ENCODE data around the gene ZNF750. TPM values are rescaled to one million over a fixed set of nuclear protein-coding genes. Genes with fewer than 3 reads are reported as not detected.

ZNF750 gene
- total and polyA plus RNA-seq, 9 donors = 0.04 to 4.8 (median 0.38) TPM

GRCh38 chr17:82804442-82805191 is 35.2 kb downstream of the ZNF750 start:
- Histone ChIP-seq H3K27ac (ENCODE audit: low read length) (peak overlapping the region; percentile 81), H3K27me3 (ENCODE audit: control insufficient read depth, insufficient read depth, low read length) (no peaks in the 10 kb centered on the region), H3K36me3 (ENCODE audit: control insufficient read depth, insufficient read depth, low read length) (peaks cover 35% of the 10 kb centered on the region), H3K4me3 (ENCODE audit: low read length) (no peak overlapping the region), H3K9me3 (replicated peaks; ENCODE audit: control insufficient read depth, low read depth, low read length) (no peaks in the 10 kb centered on the region), H3K4me1 (ENCODE audit: control insufficient read depth, insufficient read depth, low read length) (peaks cover 64% of the 10 kb centered on the region)
- 30% methylated on average over 19 of the region's 27 CpGs for WGBS (ENCODE audit: insufficient coverage)
- DNase-seq = peak; percentile 97

GRCh38 chr17:82803606-82804005 is 36.2 kb downstream of the ZNF750 start:
- 86% methylated on average over 13 of the region's 15 CpGs for WGBS (ENCODE audit: insufficient coverage)
- H3K27ac ChIP-seq (ENCODE audit: low read length) = no peak overlapping the region
- H3K27me3 ChIP-seq (ENCODE audit: control insufficient read depth, insufficient read depth, low read length) = no peaks in the 10 kb centered on the region
- H3K9me3 ChIP-seq (replicated peaks; ENCODE audit: control insufficient read depth, low read depth, low read length) = no peaks in the 10 kb centered on the region
- no peak overlapping the region for H3K4me3 ChIP-seq (ENCODE audit: low read length)
- DNase-seq = no peak
- H3K36me3 ChIP-seq (ENCODE audit: control insufficient read depth, insufficient read depth, low read length) = peaks cover 32% of the 10 kb centered on the region
- peaks cover 61% of the 10 kb centered on the region for H3K4me1 ChIP-seq (ENCODE audit: control insufficient read depth, insufficient read depth, low read length)

- H3K9me3 ChIP-seq (replicated peaks; ENCODE audit: control insufficient read depth, low read depth, low read length) = no peaks in the 10 kb centered on the region
- 85% methylated on average over 7 of the region's 9 CpGs for WGBS (ENCODE audit: insufficient coverage)
- no peak overlapping the region for H3K27ac ChIP-seq (ENCODE audit: low read length)
- H3K36me3 ChIP-seq (ENCODE audit: control insufficient read depth, insufficient read depth, low read length) = peaks cover 34% of the 10 kb centered on the region
- H3K27me3 ChIP-seq (ENCODE audit: control insufficient read depth, insufficient read depth, low read length) = no peaks in the 10 kb centered on the region
- peaks cover 61% of the 10 kb centered on the region for H3K4me1 ChIP-seq (ENCODE audit: control insufficient read depth, insufficient read depth, low read length)
- no peak for DNase-seq
- H3K4me3 ChIP-seq (ENCODE audit: low read length) = no peak overlapping the region
Observed at GRCh38 chr17:82803185-82803584, 36.6 kb downstream of the ZNF750 start.

GRCh38 chr17:82802075-82802780 is 37.6 kb downstream of the ZNF750 start:
- DNase-seq = peak; percentile 70
- 44% methylated on average over 17 of the region's 17 CpGs for WGBS (ENCODE audit: insufficient coverage)
- Histone ChIP-seq H3K27me3 (ENCODE audit: control insufficient read depth, insufficient read depth, low read length) (no peaks in the 10 kb centered on the region), H3K9me3 (replicated peaks; ENCODE audit: control insufficient read depth, low read depth, low read length) (no peaks in the 10 kb centered on the region), H3K4me1 (ENCODE audit: control insufficient read depth, insufficient read depth, low read length) (peaks cover 52% of the 10 kb centered on the region), H3K4me3 (ENCODE audit: low read length) (no peak overlapping the region), H3K36me3 (ENCODE audit: control insufficient read depth, insufficient read depth, low read length) (peaks cover 29% of the 10 kb centered on the region), H3K27ac (ENCODE audit: low read length) (peak overlapping the region; percentile 74)

- peaks cover 29% of the 10 kb centered on the region for H3K36me3 ChIP-seq (ENCODE audit: control insufficient read depth, insufficient read depth, low read length)
- no peak overlapping the region for H3K27ac ChIP-seq (ENCODE audit: low read length)
- H3K9me3 ChIP-seq (replicated peaks; ENCODE audit: control insufficient read depth, low read depth, low read length) = no peaks in the 10 kb centered on the region
- H3K4me3 ChIP-seq (ENCODE audit: low read length) = no peak overlapping the region
- 95% methylated on average over 63 of the region's 63 CpGs for WGBS (ENCODE audit: insufficient coverage)
- DNase-seq = no peak
- H3K4me1 ChIP-seq (ENCODE audit: control insufficient read depth, insufficient read depth, low read length) = peaks cover 44% of the 10 kb centered on the region
- H3K27me3 ChIP-seq (ENCODE audit: control insufficient read depth, insufficient read depth, low read length) = no peaks in the 10 kb centered on the region
Observed at GRCh38 chr17:82801377-82801970, 38.3 kb downstream of the ZNF750 start.

GRCh38 chr17:82800885-82801284 is 38.9 kb downstream of the ZNF750 start:
- no peaks in the 10 kb centered on the region for H3K9me3 ChIP-seq (replicated peaks; ENCODE audit: control insufficient read depth, low read depth, low read length)
- H3K36me3 ChIP-seq (ENCODE audit: control insufficient read depth, insufficient read depth, low read length) = peaks cover 25% of the 10 kb centered on the region
- peaks cover 40% of the 10 kb centered on the region for H3K4me1 ChIP-seq (ENCODE audit: control insufficient read depth, insufficient read depth, low read length)
- H3K27ac ChIP-seq (ENCODE audit: low read length) = no peak overlapping the region
- 97% methylated on average over 10 of the region's 15 CpGs for WGBS (ENCODE audit: insufficient coverage)
- no peak for DNase-seq
- no peak overlapping the region for H3K4me3 ChIP-seq (ENCODE audit: low read length)
- H3K27me3 ChIP-seq (ENCODE audit: control insufficient read depth, insufficient read depth, low read length) = no peaks in the 10 kb centered on the region

GRCh38 chr17:82799591-82799990 is 40.2 kb downstream of the ZNF750 start:
- Histone ChIP-seq H3K27me3 (ENCODE audit: control insufficient read depth, insufficient read depth, low read length) (no peaks in the 10 kb centered on the region), H3K4me3 (ENCODE audit: low read length) (no peak overlapping the region)
- WGBS (ENCODE audit: insufficient coverage) = 89% methylated on average over 15 of the region's 16 CpGs

GRCh38 chr17:82798752-82799151 is 41.1 kb downstream of the ZNF750 start:
- Histone ChIP-seq H3K4me3 (ENCODE audit: low read length) (no peak overlapping the region), H3K27ac (ENCODE audit: low read length) (no peak overlapping the region), H3K9me3 (replicated peaks; ENCODE audit: control insufficient read depth, low read depth, low read length) (no peaks in the 10 kb centered on the region), H3K4me1 (ENCODE audit: control insufficient read depth, insufficient read depth, low read length) (peaks cover 41% of the 10 kb centered on the region), H3K27me3 (ENCODE audit: control insufficient read depth, insufficient read depth, low read length) (no peaks in the 10 kb centered on the region), H3K36me3 (ENCODE audit: control insufficient read depth, insufficient read depth, low read length) (peaks cover 22% of the 10 kb centered on the region)
- no peak for DNase-seq
- 90% methylated on average over 4 of the region's 7 CpGs for WGBS (ENCODE audit: insufficient coverage)

More at GRCh38 chr17:82799591-82799990, 40.2 kb downstream of the ZNF750 start:
- no peaks in the 10 kb centered on the region for H3K9me3 ChIP-seq (replicated peaks; ENCODE audit: control insufficient read depth, low read depth, low read length)
- H3K36me3 ChIP-seq (ENCODE audit: control insufficient read depth, insufficient read depth, low read length) = peaks cover 22% of the 10 kb centered on the region
- DNase-seq = no peak
- H3K4me1 ChIP-seq (ENCODE audit: control insufficient read depth, insufficient read depth, low read length) = peaks cover 40% of the 10 kb centered on the region
- H3K27ac ChIP-seq (ENCODE audit: low read length) = no peak overlapping the region

GRCh38 chr17:82797061-82797460 is 42.8 kb downstream of the ZNF750 start:
- Histone ChIP-seq H3K36me3 (ENCODE audit: control insufficient read depth, insufficient read depth, low read length) (peaks cover 24% of the 10 kb centered on the region), H3K9me3 (replicated peaks; ENCODE audit: control insufficient read depth, low read depth, low read length) (no peaks in the 10 kb centered on the region), H3K4me3 (ENCODE audit: low read length) (no peak overlapping the region), H3K27me3 (ENCODE audit: control insufficient read depth, insufficient read depth, low read length) (no peaks in the 10 kb centered on the region), H3K27ac (ENCODE audit: low read length) (no peak overlapping the region), H3K4me1 (ENCODE audit: control insufficient read depth, insufficient read depth, low read length) (peaks cover 31% of the 10 kb centered on the region)
- WGBS (ENCODE audit: insufficient coverage) = 100% methylated on average over 8 of the region's 9 CpGs
- DNase-seq = no peak

GRCh38 chr17:82795615-82796014 is 44.2 kb downstream of the ZNF750 start:
- Histone ChIP-seq H3K27me3 (ENCODE audit: control insufficient read depth, insufficient read depth, low read length) (no peaks in the 10 kb centered on the region), H3K9me3 (replicated peaks; ENCODE audit: control insufficient read depth, low read depth, low read length) (no peaks in the 10 kb centered on the region), H3K4me3 (ENCODE audit: low read length) (no peak overlapping the region), H3K4me1 (ENCODE audit: control insufficient read depth, insufficient read depth, low read length) (peaks cover 30% of the 10 kb centered on the region), H3K27ac (ENCODE audit: low read length) (peak overlapping the region; percentile 90), H3K36me3 (ENCODE audit: control insufficient read depth, insufficient read depth, low read length) (peaks cover 24% of the 10 kb centered on the region)
- DNase-seq = no peak
- 63% methylated on average over 11 of the region's 14 CpGs for WGBS (ENCODE audit: insufficient coverage)
